GM23338 (cell line): ENCODE measurements around the gene PHLDB2. TPM values are rescaled to one million over a fixed set of nuclear protein-coding genes. Genes with fewer than 3 reads are reported as not detected.

Source experiments
- ATAC-seq: fragments of 200-7000 bp; cut with Tn5 transposase; 3 replicates; pipeline ENCODE4 v1.9.1; 2020
- DNase-seq: peaks from one replicate; pipeline ENCODE4 v3.0.0-alpha.2; 2015; ENCODE audit warnings: low spot score
- H2AFZ ChIP-seq: fragments of 200-600 bp; sonication (generic); 2 replicates; pipeline ENCODE4 v1.8.0; 2016; ENCODE audit warnings: antibody characterized with exemption, mild to moderate bottlenecking, moderate library complexity
- H3F3A ChIP-seq: fragments of 200-600 bp; sonication (generic); replicated peaks from 2 replicates; pipeline ENCODE4 v1.8.0; 2017; ENCODE audit warnings: antibody characterized with exemption, mixed run types, low read depth
- H3K27ac ChIP-seq: fragments of 200-600 bp; sonication (generic); 2 replicates; pipeline ENCODE4 v1.6.1; 2016; ENCODE audit warnings: low read depth
- H3K27me3 ChIP-seq: fragments of 200-600 bp; sonication (generic); 2 replicates; pipeline ENCODE4 v1.8.0; 2016; ENCODE audit warnings: mild to moderate bottlenecking, mixed run types, moderate library complexity; ENCODE audit not compliant: insufficient read depth
- H3K36me3 ChIP-seq: fragments of 200-600 bp; sonication (generic); 2 replicates; pipeline ENCODE4 v1.8.0; 2016; ENCODE audit warnings: mild to moderate bottlenecking; ENCODE audit not compliant: insufficient read depth
- H3K4me1 ChIP-seq: fragments of 200-600 bp; sonication (generic); 2 replicates; pipeline ENCODE4 v1.8.0; 2016; ENCODE audit warnings: mild to moderate bottlenecking, moderate library complexity; ENCODE audit not compliant: insufficient read depth
- H3K4me2 ChIP-seq: fragments of 200-600 bp; sonication (generic); 2 replicates; pipeline ENCODE4 v1.7.1; 2017; ENCODE audit warnings: mixed run types
- H3K4me3 ChIP-seq: fragments of 200-600 bp; sonication (generic); 2 replicates; pipeline ENCODE4 v1.6.1; 2016; ENCODE audit warnings: mixed run types
- H3K79me2 ChIP-seq: fragments of 200-600 bp; sonication (generic); replicated peaks from 2 replicates; pipeline ENCODE4 v1.8.0; 2017; ENCODE audit warnings: mild to moderate bottlenecking; ENCODE audit not compliant: insufficient read depth
- H3K9me2 ChIP-seq: fragments of 200-600 bp; sonication (generic); 2 replicates; pipeline ENCODE4 v1.8.0; 2017; ENCODE audit not compliant: insufficient read depth
- H4K20me1 ChIP-seq: fragments of 200-600 bp; sonication (generic); replicated peaks from 2 replicates; pipeline ENCODE4 v1.8.0; 2017; ENCODE audit warnings: mild to moderate bottlenecking; ENCODE audit not compliant: insufficient read depth
- H3K27ac Mint-ChIP-seq: 2 replicates; pipeline ENCODE4 v1.8.0; 2020; ENCODE audit warnings: inconsistent platforms, mild to moderate bottlenecking, moderate library complexity, mixed read lengths
- H3K27me3 Mint-ChIP-seq: 3 replicates; pipeline ENCODE4 v1.8.0; 2022; ENCODE audit warnings: low read depth, mild to moderate bottlenecking, moderate library complexity, mixed read lengths, inconsistent platforms; ENCODE audit not compliant: insufficient read depth, poor library complexity
- H3K36me3 Mint-ChIP-seq: 3 replicates; pipeline ENCODE4 v1.8.0; 2021; ENCODE audit warnings: low read depth, mild to moderate bottlenecking, inconsistent platforms, moderate library complexity, mixed read lengths
- H3K4me1 Mint-ChIP-seq: 3 replicates; pipeline ENCODE4 v1.8.0; 2020; ENCODE audit warnings: mild to moderate bottlenecking, inconsistent platforms, mixed read lengths
- H3K4me3 Mint-ChIP-seq: 3 replicates; pipeline ENCODE4 v1.8.0; 2021; ENCODE audit warnings: moderate library complexity, mild to moderate bottlenecking, inconsistent platforms, mixed read lengths
- H3K9me3 Mint-ChIP-seq: 3 replicates; pipeline ENCODE4 v1.8.0; 2020; ENCODE audit warnings: moderate library complexity, mild to moderate bottlenecking, inconsistent platforms, mixed read lengths
- CTCF ChIP-seq, 2 experiments: fragments of 200-600 bp in 1 of 2; sonication (generic) in 1 of 2; conservative IDR thresholded peaks; 2 replicates each; pipeline versions ENCODE4 v1.5.1 to v1.6.1; 2016 to 2017; ENCODE audit warnings: antibody characterized with exemption in 2 of 2, low read depth in 2 of 2, mild to moderate bottlenecking in 2 of 2, moderate library complexity in 1 of 2
- EZH2phosphoT487 ChIP-seq: fragments of 200-600 bp; sonication (generic); IDR thresholded peaks from one replicate; pipeline ENCODE4 v1.8.1; 2018; ENCODE audit warnings: antibody characterized with exemption; ENCODE audit not compliant: unreplicated experiment
- JUNB ChIP-seq: IDR thresholded peaks from one replicate; pipeline ENCODE4 v1.6.1; 2016; ENCODE audit warnings: antibody characterized with exemption; ENCODE audit not compliant: unreplicated experiment
- NANOG ChIP-seq: IDR thresholded peaks from 2 replicates; pipeline ENCODE4 v1.6.1; 2016; ENCODE audit warnings: antibody characterized with exemption, borderline replicate concordance
- POLR2AphosphoS5 ChIP-seq: IDR thresholded peaks from 2 replicates; pipeline ENCODE4 v1.6.1; 2016; ENCODE audit warnings: antibody characterized with exemption, low read depth
- REST ChIP-seq: IDR thresholded peaks from one replicate; pipeline ENCODE4 v1.6.1; 2018; ENCODE audit warnings: antibody characterized with exemption; ENCODE audit not compliant: unreplicated experiment
- STAT1 ChIP-seq: IDR thresholded peaks from one replicate; pipeline ENCODE4 v1.6.1; 2016; ENCODE audit warnings: antibody characterized with exemption; ENCODE audit not compliant: unreplicated experiment
- ZNF462 ChIP-seq: fragments of 250-450 bp; sonication (Bioruptor Pico); IDR thresholded peaks from 2 replicates; pipeline ENCODE4 v1.5.0; 2020; ENCODE audit warnings: mild to moderate bottlenecking, moderate library complexity
- polyA plus RNA-seq: library from polyadenylated mRNA; unstranded; fragments of >200 nt; fragmentation: Nextera tagmentation; extraction: Ambion mirVana; gene quantifications from 2 replicates; pipeline ENCODE4 v1.2.1, GENCODE V29; 2016
- total RNA-seq: library from RNA; depleted of rRNA; stranded (reverse); fragments of >200 nt; shearing (Covaris generic); gene quantifications from 2 replicates; pipeline ENCODE4 v1.2.3, GENCODE V29; 2014

PHLDB2 gene
- total and polyA plus RNA-seq, 2 experiments from 2014 or later: 19.5 to 33.7 TPM

- Mint-ChIP-seq H3K36me3 (peaks cover 4% of the 10 kb centered on the region; the same call in 1 of the 3 replicates), H3K27ac (peak overlapping the region; percentile 12; the same call in 1 of the 2 replicates), H3K27me3 (peaks cover 2% of the 10 kb centered on the region), H3K4me1 (peaks cover 8% of the 10 kb centered on the region), H3K9me3 (no peaks in the 10 kb centered on the region), H3K4me3 (no peak overlapping the region)
- no peak overlapping the region for H2AFZ ChIP-seq
- H3K27me3 ChIP-seq: no peaks in the 10 kb centered on the region
- no peaks in the 10 kb centered on the region for H3K9me2 ChIP-seq
- H3K4me1 ChIP-seq: peaks cover 7% of the 10 kb centered on the region
- H3K4me3 ChIP-seq: no peak overlapping the region
- H3K36me3 ChIP-seq: no peaks in the 10 kb centered on the region
- no peak overlapping the region for H3K4me2 ChIP-seq
- TF ChIP-seq STAT1 (no peak), POLR2AphosphoS5 (no peak), NANOG (no peak), EZH2phosphoT487 (no peak), CTCF (conservative IDR thresholded peaks at IDR 0.05; ENCODE audit: low read depth in 2 of 2) (no peak), REST (no peak), ZNF462 (CRISPR knock-in tag) (no peak), JUNB (no peak)
- DNase-seq (no peak), ATAC-seq (no peak)
- H3K79me2 ChIP-seq: no peaks in the 10 kb centered on the region
- H4K20me1 ChIP-seq: no peaks in the 10 kb centered on the region
- H3F3A ChIP-seq: no peaks in the 10 kb centered on the region
- H3K27ac ChIP-seq: peak overlapping the region; percentile 34; the same call in 1 of the 2 replicates
Observed at GRCh38 chr3:111967068-111967467, 108.0 kb downstream of the PHLDB2 start.
